ENCODE measurements around the gene SERTAD3.
"Not testable (repeated sequence)": the region's sequence is repeated elsewhere in the genome, so short reads cannot be mapped to it uniquely, and the experiment has no call there.

The SERTAD3 gene, protein sequence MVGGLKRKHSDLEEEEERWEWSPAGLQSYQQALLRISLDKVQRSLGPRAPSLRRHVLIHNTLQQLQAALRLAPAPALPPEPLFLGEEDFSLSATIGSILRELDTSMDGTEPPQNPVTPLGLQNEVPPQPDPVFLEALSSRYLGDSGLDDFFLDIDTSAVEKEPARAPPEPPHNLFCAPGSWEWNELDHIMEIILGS

DNA sequence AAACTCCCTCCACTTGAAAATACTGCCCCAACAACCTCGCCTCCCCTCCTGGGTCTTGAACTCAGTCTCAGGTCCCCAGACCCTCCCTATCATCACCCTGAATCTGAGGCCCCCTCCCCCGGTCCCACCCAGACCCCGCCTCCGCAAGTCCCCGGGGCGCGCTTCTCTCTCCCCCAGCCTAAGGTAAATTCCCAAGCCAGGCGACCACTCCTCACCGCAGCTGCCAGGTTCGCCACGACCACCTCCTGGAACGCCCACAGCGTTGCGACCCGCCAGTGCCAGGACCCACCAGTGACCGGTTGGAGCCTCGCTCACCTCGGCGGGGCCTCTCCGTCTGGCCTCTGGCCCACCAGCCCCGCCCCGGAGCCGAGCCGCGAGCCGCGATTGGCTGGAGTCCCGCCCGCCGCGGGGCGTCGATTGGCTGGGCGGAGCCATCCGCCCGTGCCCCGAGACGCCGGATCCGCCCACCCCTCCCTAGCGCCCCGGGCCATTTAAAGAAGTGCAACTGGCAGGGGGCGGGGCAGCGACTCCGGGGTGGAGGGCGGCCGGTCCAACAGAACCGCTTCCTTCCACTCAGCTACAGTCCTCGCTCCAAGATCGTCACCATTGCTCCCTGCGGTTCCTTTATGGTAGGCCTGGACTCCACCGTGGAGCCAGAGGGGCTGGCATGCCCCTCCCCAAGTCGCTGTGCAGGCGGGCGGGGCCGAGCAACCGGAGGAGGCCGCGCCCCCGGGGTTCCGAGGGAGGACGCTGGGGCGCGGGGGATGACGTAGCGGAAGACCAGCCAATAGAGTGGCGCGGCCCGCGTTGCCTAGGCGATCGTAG lies at the start of gene SERTAD3:
Gene SERTAD3, minus strand, starts transcription at position 336 of the 825 bp plus-strand sequence. CDS start 2,255 bp downstream, outside the sequence.
- DNase-seq (ENCODE audit: low spot score), result peak; percentile 98

DNA sequence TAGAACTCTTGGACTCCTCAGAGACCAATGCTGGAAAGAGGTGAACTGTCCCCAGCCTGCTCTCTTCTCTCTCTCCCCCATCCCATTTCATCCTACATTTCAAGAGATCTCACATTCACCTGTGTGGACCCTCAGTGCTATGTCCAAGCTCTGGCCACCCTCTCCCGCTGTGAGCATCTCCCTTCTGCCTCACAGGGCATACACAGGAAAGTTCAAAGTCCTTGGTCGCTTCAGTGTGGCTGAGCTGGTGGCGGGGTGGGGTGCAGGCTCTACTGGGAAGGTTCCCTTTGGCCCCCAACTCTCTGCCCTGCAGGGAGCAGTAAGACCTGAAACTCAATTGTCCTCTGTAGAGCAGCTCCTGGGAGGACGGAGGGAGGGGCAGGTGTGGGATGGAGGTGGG lies 49.6 kb upstream of the SERTAD3 start:
- DNase-seq (ENCODE audit: low spot score), result no peak

DNA sequence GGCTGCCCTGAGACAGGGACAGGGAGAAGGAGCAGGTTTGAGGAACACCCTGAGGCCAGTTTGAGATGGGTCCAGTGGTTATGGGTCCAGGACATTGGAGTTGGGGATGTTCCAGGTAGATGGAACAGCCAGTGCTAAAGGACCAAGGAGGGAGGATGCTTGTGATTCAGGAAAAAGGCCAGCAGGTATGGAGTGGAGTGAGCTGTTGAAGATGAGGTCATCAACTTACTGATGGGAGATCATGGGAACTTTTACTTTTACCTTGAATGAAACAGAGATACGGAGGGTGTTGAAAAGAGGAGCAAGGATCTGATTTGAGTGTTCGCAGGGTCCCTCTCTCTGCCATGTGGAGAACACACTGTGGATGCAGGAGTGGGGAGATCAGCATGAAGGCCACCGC lies 48.1 kb upstream of the SERTAD3 start:
- DNase-seq (ENCODE audit: low spot score), result no peak

DNA sequence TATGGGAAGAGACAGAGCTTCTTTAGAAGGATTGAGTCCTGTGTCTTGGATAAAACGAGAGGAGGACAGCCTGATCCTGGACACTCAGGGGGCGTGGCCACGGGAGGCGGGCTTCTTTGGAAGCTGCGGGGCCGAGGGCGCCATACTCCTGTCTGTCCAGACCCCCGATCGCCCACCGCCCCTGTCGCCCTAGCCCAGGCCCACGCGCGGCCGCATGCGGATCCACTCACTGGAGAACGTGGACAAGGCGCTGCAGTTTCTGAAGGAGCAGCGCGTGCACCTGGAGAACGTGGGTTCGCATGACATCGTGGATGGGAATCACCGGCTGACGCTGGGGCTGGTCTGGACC lies 45.7 kb upstream of the SERTAD3 start:
- no peak for DNase-seq (ENCODE audit: low spot score)

DNA sequence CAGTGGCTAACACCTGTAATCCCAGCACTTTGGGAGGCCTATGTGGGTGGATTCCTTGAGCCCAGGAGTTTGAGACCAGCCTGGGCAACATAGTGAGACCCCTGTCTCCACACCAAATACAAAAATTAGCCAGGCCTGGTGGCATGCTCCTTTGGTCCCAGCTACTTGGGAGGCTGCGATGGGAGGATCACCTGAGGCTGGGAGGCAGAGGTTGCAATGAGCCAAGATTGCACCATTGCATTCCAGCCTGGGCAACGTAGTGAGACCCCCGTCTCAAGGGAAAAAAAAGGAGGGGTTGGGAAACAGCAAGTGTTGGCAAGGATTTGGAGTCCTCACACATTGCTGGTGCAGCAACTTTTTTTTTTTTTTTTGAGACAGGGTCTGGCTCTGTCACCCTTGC lies 41.9 kb upstream of the SERTAD3 start:
- no peak for DNase-seq (ENCODE audit: low spot score)

DNA sequence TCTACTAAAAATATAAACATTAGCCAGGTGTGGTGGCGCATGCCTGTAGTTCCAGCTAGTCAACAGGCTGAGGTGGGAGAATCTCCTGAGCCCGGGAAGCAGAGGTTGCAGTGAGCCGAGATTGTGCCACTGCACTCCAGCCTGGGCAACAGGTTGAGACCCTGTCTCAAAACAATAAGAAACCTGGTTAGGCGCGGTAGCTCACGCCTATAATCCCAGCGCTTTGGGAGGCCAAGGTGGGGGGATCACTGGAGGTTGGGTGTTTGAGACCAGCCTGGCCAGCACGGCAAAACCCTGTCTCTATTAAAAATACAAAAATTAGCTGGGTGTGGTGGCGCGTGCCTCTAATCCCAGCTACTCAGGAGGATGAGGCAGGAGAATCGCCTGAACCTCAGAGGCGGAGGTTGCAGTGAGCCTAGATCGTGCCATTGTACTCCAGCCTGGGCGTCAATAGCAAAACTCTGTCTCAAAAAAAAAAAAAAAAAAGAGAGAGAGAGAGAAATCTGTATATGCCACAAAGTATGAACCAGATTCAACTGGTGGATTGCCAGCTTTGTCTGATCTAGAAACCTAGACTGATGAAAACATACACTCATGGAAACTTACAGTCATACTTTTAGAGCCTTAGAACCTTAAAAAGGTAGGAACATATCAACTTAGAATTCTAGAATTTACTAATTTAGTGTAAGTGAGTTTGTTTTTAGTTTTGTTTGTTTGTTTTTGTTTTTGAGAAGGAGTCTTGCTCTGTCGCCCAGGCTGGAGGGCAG lies 31.9 kb upstream of the SERTAD3 start:
- DNase-seq (ENCODE audit: low spot score), result not testable (repeated sequence)

DNA sequence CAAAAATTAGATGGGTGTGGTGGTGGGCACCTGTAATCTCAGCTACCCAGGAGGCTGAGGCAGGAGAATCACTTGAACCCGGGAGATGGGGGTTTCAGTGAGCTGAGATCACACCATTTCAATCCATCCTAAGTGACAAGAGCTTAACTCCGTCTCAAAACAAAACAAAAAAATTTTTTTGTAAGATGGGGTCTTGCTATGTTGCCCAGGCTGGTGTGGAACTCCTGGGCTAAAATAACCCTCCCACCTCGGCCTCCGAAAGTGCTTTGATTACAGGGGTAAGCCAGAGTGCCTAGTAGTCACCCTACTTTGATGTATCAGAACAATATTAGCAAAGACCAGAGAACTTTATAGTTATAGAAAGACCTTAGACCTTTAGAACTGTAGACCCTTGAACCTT lies 30.6 kb upstream of the SERTAD3 start:
- no peak for DNase-seq (ENCODE audit: low spot score)

DNA sequence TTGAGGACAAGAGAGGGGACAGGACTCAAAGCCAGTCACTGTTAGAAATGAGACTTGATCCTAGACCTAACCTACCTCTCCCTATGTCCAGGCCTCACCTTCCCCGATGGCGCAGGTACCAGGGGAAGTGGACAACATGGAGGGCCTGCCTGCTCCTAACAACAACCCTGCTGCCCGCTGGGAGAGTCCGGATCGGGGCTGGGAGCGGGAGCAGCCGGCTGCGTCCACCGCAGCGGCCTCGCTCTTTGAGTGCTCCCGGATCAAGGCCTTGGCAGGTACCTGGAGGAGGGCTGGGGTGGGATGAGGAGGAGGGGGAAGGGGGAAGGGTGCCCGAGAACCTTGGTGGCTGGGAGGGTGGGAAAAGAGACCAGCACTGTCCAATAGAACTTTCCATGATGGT lies 28.4 kb upstream of the SERTAD3 start:
- DNase-seq (ENCODE audit: low spot score), result no peak

DNA sequence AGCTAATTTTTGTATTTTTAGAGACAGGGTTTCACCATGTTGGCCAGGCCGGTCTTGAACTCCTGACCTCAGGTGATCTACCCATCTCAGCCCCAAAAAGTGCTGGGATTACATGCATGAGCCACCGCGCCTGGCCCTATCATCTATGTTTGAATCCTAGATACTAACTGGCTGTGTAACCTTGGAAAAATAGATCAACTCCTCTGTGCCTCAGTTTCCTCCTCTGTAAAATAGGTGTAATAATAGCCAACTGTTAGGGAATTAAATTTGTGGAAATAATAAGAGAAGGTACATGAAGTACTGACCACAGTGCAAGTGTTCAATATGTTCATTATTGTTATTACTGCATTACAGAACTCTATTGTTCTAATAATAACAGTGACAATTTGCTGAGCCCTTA lies 27.0 kb upstream of the SERTAD3 start:
- no peak for DNase-seq (ENCODE audit: low spot score)

DNA sequence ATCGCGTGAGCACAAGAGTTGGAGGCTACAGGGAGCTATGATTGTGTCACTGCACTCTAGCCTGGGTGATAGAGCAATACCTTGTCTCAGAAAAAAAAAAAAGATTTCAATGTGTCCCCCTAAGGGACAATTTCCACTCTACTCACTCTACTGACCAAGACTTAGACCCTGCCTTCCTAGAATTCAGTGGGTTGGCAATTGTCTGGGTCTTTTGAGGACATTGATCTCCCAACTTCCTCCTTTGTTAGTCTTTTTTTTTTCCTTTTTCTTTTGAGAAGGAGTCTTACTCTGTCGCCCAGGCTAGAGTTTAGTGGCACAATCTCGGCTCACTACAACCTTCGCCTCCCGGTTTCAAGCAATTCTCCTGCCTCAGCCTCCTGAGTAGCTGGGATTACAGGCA lies 24.9 kb upstream of the SERTAD3 start:
- DNase-seq (ENCODE audit: low spot score), result no peak

DNA sequence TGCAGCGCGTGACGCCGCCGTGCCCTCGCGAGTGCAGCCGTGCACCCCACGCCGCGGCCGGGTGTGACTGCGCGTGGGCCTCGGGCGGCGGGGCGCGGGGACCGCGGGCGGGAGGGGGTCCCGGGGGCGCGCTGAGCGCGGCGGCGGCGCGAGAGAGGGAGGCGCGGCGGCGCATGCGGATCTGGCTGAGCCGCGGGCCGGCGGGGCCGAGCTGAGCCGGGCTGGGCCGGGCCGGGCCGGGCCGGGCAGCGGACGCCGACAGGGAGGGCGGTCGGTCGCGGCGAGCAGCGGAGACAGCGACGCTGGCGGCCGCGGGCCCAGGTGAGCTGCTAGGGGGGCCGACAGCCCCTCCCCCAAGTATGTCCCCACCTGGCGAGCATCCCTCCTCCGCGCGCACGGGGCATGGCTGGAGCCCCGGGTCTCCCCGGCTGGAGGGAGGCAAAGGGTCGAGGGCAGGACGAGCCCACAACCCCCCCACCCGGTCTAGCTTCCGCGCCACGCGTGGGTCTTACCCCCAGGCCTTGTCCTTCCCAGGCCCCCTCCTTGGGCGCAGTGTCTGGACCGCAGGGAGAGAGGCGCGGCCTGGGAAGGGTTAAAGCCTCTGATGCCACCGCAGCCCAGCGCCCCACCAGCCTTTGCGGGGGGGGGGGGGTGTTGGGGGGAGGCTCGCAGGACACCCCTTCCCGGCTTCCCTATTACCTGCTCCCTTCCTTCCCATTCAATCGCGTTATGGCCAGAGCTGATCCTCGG lies 23.0 kb upstream of the SERTAD3 start, which contains the start of gene SPTBN4:
Gene SPTBN4, plus strand, starts transcription at position 17 of the 750 bp plus-strand sequence. CDS start 5,621 bp downstream, outside the sequence.
- DNase-seq (ENCODE audit: low spot score), result peak; percentile 60

DNA sequence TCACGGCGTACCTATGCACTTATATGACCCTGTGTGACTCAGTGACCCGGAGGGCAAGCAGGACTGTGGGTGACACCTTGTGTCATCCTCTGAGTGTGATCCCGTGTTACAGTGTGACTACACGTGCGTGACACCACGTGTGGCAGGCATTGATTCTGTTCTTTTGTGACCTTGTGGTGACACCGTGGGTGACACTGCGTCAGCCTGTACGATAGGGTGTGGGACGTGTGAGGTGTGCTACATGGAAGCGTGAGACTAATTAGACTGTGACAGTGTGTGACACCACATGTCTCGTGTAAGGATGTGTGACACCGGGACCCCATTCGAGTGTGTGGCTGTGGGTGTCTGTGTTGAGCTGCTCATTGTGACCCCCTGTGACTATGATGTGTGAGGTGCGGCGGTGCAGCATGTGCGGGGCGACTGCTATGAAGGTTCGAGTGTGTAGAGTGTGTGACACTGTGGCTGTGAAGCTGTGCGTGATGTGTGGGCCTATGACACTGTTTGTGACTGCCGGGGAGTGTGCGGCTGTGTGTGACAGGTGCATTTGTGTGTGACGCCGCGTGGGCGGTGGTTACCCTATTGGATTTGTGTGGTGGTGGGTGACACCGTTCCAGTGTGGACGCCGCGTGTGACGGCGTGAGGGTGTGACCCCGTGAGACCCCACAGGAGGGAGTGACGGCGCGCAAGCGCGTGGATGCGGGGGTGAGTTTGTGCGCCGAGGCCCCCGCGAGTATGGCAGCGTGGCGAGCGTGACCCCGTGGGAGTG lies 22.3 kb upstream of the SERTAD3 start:
- DNase-seq (ENCODE audit: low spot score), result no peak

DNA sequence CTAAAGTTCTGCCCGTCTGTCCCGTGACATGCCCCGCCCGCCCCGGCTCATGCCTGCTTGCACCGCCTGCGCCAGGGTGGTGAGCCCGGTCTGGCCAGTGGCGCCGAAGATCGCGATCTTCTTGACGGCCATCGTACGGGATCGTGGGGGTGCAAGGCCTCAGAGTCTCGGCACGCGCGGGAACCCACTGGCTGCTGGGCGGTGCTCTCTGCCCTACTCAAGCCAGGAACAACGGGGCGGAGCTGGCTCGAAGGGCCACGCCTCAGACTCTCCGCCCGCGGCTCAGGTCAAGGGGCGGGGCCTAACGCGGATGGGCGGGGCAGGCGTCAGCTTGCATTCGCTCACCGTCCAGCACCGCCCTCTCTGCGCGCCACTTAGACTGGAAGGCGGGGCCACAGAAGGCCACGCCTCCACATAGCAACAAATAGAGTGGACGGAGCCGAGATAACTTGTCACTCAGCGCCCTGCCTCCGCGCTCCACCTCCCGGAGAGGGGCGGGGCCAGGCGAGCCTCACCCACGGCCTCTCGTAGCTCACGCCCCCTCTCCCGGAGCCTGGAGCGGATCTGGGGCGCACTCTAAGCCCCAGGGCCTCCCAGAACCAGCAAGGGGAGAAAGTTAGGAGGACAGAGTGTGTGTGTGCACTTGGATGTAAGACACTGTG lies 21.6 kb upstream of the SERTAD3 start, which contains the start of gene BLVRB:
Gene BLVRB, minus strand, starts transcription at position 189 of the 662 bp plus-strand sequence. Its CDS starts 57 bp downstream, at position 132.
- peak; percentile 98 for DNase-seq (ENCODE audit: low spot score)

DNA sequence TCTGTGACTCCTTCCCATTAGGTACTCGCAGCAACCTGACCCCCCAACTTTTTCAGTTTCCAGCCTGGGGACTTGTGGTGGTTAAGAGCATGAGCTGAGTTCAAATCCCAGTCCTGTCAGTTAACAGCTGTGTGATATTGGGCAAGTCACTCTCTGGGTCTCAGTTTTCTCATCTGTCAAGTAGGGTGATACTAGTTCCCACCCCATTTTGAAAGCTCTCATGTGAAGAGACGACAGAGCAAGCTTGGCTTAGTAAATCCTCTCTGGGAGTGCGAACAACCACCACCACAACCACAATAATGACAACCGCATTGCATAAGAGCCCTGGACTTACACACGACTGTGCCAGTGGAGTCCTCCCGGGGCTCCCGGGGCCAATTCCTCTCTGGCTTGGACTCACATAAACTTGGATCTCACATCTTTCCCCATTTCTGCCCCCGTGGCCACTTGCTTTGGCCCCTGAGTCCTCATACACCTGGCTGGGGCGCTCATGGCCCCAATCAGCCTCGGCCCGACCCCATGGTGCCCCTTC lies 21.0 kb upstream of the SERTAD3 start:
- peak; percentile 69 for DNase-seq (ENCODE audit: low spot score)

DNA sequence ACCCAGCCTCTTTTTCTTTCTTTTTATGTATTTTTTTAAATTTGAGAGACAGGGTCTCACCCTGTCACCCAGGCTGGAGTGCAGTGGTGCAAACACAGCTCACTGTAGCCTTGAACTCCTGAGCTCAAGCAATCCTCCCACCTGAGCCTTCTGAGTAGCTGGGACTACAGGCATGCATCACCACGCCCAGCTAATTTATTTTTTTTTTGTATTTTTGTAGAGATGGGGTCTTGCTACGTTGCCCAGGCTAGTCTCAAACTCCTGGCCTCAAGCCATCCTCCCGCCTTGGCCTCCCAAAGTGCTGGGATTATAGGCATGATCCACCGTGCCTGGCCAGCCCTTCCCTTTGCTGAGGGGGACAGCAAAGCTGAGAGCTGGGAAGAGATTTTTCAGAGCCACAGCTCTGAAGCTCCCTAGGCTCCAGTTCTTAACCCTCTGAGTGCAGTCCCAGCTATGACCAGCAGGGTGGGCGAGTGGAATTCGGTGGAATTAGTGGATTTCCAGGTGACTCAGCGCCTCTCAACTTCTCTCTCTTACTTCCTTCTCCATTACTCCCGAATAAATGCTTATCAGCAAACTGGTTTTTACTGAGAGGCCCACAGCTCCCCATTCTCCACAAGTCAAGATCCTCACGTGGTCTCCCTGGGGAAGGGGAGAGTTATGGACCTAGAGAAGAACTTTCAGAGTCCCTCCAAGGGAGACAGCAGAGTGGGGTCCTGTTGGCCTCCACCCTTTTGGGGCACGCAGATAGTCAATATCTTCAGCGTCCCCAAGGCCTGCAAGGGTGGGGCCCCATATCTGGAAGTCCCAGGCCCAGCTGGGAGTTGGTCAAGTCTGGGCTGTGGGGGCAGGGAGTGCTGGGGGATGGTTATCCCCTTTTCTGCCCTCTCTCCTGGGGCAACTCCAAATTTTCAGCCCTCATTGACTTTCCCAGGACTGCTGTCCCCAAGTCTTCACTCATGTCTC lies 20.2 kb upstream of the SERTAD3 start:
- DNase-seq (ENCODE audit: low spot score), result peak; percentile 82

DNA sequence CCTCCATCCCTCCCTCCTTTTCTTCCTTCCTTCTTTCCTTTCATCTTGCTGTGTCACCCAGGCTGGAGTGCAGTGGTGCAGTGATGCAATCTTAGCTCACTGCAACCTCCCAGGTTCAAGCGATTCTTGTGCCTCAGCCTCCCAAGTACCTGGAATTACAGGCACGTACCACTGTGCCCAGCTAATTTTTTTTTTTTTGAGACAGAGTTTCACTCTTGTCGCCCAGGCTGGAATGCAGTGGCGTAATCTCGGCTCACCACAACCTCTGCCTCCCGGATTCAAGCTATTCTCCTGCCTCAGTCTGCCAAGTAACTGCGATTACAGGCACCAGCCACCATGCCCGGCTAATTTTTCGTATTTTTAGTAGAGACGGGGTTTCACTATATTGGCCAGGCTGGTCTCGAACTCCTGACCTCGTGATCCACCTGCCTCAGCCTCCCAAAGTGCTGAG lies 19.5 kb upstream of the SERTAD3 start:
- not testable (repeated sequence) for DNase-seq (ENCODE audit: low spot score)

DNA sequence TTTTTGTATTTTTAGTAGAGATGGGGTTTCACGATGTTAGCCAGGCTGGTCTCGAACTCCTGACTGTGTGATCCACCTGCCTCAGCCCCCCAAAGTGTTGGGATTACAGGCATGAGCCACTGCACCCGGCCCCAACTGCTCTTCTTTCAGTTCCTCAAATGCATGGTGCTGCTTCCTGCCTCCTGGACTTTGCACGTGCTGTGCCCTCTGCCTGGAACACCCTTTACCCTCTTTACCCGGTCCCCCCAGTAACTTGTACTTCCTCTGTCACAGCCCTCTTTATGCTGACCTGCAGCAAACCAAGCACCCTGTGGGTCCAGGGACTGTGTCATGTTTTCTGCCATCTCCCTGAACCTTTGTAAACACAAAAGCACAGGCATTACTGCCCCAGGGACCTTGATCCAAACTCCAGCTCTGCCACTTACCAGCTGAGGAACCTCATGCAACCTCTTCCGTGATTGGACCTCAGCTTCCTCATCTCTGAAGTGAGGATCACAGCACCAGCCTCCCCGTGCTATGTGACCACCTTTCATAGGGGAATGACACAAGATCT lies 17.6 kb upstream of the SERTAD3 start:
- no peak for DNase-seq (ENCODE audit: low spot score)

DNA sequence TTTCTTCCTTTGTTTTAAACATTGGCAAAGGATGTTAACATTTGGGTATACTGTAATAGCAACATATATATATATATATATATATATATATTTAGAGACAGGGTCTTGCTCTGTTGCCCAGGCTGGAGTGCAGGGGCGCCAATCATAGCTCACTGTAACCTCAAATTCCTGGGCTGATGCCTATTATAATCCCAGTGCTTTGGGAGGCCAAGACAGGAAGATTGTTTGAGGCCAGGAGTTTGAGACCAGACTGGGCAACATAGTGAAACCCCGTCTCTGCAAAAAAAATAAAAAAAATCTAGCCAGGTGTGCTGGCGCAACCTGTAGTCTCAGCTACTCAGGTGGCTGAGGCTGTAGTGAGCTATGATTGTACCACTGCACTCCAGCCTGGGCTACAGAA lies 16.1 kb upstream of the SERTAD3 start:
- no peak for DNase-seq (ENCODE audit: low spot score)

DNA sequence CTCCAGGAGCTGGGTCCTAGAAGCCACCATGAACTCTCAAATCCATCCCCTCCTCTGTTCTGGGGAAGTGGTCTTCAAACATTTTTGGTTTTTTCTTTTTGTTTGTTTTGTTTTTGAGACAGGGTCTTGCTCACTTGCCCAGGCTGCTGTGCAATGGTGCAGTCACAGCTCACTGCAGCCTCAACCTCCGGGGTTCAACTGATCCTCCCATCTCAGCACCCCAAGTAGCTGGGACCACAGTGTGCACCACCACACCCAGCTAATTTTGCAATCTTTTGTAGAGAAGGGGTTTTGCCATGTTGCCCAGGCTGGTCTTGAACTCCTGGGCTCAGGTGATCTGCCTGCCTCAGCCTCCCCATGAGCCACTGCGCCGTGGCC lies 14.5 kb upstream of the SERTAD3 start:
- DNase-seq (ENCODE audit: low spot score), result no peak

Data from GM03348 (cell line).